ENCODE results near the gene IDUA. TPM values are rescaled to one million over a fixed set of nuclear protein-coding genes. Genes with fewer than 3 reads are reported as not detected.

The IDUA gene
- total RNA-seq, 3 donors from 2014 or later (not counting 1 experiment from before 2014, with no cell fraction given): 38.7 to 43.6 (median 43.0) TPM

DNA sequence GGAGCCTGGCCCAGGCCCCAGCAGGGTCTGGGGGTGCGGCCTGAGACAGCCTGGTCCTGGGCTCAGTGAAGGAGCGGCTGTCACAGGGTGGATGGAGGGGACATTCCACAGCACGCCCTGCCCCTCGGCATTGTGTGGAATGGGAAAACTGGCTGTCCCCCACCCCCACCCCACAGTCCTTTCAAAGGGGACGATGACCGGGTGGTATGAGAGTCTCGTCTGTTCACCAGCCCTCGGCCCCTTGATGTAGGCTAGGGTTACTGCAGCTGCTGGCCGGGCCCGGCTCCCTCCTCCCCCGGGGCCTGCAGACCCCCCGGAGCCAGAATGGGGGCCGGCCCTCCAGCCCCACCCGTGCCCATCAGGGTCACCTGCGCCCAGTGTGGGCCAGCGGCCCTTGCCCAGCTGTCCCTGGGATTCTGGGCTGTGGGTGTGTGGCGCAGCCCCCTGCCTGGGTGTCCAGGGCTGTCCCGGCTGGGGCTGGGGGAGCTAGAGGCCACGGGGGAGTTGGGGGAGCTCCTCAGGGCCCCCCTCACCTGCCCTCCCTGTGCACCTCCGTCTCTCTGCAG lies 36.3 kb downstream of the IDUA start:
- ATAC-seq: no peak
- intact Hi-C loops (cut with micrococcal nuclease): no loop called here
- Histone ChIP-seq H3K4me3 (ENCODE audit: low read length) (no peak overlapping the region), H3K27ac (ENCODE audit: low read length) (no peak overlapping the region), H3K4me1 (ENCODE audit: control insufficient read depth, insufficient read depth, low read length) (peaks cover 4% of the 10 kb centered on the region), H3K27me3 (ENCODE audit: control insufficient read depth, insufficient read depth, low read length) (no peaks in the 10 kb centered on the region), H3K36me3 (ENCODE audit: control insufficient read depth, insufficient read depth, low read length) (no peaks in the 10 kb centered on the region), H3K9me3 (ENCODE audit: control insufficient read depth, insufficient read depth, low read length) (no peaks in the 10 kb centered on the region)
- no peaks in the 10 kb centered on the region for H3K9me3 Mint-ChIP-seq
- 93% methylated on average over 20 of the region's 20 CpGs for WGBS (ENCODE audit: insufficient coverage)
- no peak for DNase-seq
- TF ChIP-seq, protein P1, sequence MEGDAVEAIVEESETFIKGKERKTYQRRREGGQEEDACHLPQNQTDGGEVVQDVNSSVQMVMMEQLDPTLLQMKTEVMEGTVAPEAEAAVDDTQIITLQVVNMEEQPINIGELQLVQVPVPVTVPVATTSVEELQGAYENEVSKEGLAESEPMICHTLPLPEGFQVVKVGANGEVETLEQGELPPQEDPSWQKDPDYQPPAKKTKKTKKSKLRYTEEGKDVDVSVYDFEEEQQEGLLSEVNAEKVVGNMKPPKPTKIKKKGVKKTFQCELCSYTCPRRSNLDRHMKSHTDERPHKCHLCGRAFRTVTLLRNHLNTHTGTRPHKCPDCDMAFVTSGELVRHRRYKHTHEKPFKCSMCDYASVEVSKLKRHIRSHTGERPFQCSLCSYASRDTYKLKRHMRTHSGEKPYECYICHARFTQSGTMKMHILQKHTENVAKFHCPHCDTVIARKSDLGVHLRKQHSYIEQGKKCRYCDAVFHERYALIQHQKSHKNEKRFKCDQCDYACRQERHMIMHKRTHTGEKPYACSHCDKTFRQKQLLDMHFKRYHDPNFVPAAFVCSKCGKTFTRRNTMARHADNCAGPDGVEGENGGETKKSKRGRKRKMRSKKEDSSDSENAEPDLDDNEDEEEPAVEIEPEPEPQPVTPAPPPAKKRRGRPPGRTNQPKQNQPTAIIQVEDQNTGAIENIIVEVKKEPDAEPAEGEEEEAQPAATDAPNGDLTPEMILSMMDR (IDR thresholded peaks at IDR 0.05): no peak
- no peaks in the 10 kb centered on the region for H3K36me3 Mint-ChIP-seq
- H3K4me1 Mint-ChIP-seq: no peaks in the 10 kb centered on the region
- no peaks in the 10 kb centered on the region for H3K27me3 Mint-ChIP-seq (ENCODE audit: low read depth in 2 of 2)
- no peak overlapping the region for H3K27ac Mint-ChIP-seq
- H3K4me3 Mint-ChIP-seq: no peak overlapping the region

DNA sequence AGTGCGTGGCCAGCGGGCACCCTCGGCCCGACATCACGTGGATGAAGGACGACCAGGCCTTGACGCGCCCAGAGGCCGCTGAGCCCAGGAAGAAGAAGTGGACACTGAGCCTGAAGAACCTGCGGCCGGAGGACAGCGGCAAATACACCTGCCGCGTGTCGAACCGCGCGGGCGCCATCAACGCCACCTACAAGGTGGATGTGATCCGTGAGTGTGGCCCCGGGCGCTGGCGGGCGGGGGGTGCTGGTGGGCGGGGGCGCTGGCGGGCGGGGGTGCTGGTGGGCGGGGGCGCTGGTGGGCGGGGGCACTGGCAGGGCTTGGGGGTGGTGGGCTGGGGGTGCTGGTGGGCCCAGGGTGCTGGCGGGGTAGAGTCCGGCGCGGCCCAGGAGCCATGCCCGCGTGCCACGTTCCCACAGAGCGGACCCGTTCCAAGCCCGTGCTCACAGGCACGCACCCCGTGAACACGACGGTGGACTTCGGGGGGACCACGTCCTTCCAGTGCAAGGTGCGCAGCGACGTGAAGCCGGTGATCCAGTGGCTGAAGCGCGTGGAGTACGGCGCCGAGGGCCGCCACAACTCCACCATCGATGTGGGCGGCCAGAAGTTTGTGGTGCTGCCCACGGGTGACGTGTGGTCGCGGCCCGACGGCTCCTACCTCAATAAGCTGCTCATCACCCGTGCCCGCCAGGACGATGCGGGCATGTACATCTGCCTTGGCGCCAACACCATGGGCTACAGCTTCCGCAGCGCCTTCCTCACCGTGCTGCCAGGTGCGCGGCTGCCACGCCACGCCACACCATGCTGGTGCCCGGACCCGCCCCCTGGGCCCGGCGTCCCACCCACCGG lies 37.3 kb downstream of the IDUA start:
- Mint-ChIP-seq H3K4me1 (no peaks in the 10 kb centered on the region), H3K27me3 (ENCODE audit: low read depth in 2 of 2) (no peaks in the 10 kb centered on the region), H3K27ac (no peak overlapping the region), H3K36me3 (no peaks in the 10 kb centered on the region), H3K4me3 (no peak overlapping the region), H3K9me3 (no peaks in the 10 kb centered on the region)
- no peaks in the 10 kb centered on the region for H3K27me3 ChIP-seq (ENCODE audit: control insufficient read depth, insufficient read depth, low read length)
- ATAC-seq: no peak
- TF ChIP-seq, protein P1 (IDR thresholded peaks at IDR 0.05): no peak
- DNase-seq: no peak
- peaks cover 4% of the 10 kb centered on the region for H3K4me1 ChIP-seq (ENCODE audit: control insufficient read depth, insufficient read depth, low read length)
- intact Hi-C loops (cut with micrococcal nuclease): no loop called here
- H3K36me3 ChIP-seq (ENCODE audit: control insufficient read depth, insufficient read depth, low read length): no peaks in the 10 kb centered on the region
- WGBS (ENCODE audit: insufficient coverage): 97% methylated on average over 65 of the region's 83 CpGs
- no peaks in the 10 kb centered on the region for H3K9me3 ChIP-seq (ENCODE audit: control insufficient read depth, insufficient read depth, low read length)
- no peak overlapping the region for H3K27ac ChIP-seq (ENCODE audit: low read length)
- H3K4me3 ChIP-seq (ENCODE audit: low read length): no peak overlapping the region

GRCh38 chr4:1024882-1025545 lies 38.2 kb downstream of the IDUA start:
- no peak for DNase-seq
- Histone ChIP-seq H3K27me3 (ENCODE audit: control insufficient read depth, insufficient read depth, low read length) (no peaks in the 10 kb centered on the region), H3K36me3 (ENCODE audit: control insufficient read depth, insufficient read depth, low read length) (no peaks in the 10 kb centered on the region), H3K9me3 (ENCODE audit: control insufficient read depth, insufficient read depth, low read length) (no peaks in the 10 kb centered on the region), H3K4me3 (ENCODE audit: low read length) (no peak overlapping the region), H3K4me1 (ENCODE audit: control insufficient read depth, insufficient read depth, low read length) (peaks cover 4% of the 10 kb centered on the region), H3K27ac (ENCODE audit: low read length) (no peak overlapping the region)
- Mint-ChIP-seq H3K9me3 (no peaks in the 10 kb centered on the region), H3K27ac (no peak overlapping the region), H3K36me3 (no peaks in the 10 kb centered on the region), H3K4me1 (no peaks in the 10 kb centered on the region), H3K27me3 (ENCODE audit: low read depth in 2 of 2) (no peaks in the 10 kb centered on the region), H3K4me3 (no peak overlapping the region)
- intact Hi-C loops (cut with micrococcal nuclease): no loop called here
- no peak for ATAC-seq
- WGBS (ENCODE audit: insufficient coverage): 97% methylated on average over 32 of the region's 32 CpGs
- TF ChIP-seq, protein P1 (IDR thresholded peaks at IDR 0.05): no peak
